ENCODE results near the gene TSHZ1.

DNA sequence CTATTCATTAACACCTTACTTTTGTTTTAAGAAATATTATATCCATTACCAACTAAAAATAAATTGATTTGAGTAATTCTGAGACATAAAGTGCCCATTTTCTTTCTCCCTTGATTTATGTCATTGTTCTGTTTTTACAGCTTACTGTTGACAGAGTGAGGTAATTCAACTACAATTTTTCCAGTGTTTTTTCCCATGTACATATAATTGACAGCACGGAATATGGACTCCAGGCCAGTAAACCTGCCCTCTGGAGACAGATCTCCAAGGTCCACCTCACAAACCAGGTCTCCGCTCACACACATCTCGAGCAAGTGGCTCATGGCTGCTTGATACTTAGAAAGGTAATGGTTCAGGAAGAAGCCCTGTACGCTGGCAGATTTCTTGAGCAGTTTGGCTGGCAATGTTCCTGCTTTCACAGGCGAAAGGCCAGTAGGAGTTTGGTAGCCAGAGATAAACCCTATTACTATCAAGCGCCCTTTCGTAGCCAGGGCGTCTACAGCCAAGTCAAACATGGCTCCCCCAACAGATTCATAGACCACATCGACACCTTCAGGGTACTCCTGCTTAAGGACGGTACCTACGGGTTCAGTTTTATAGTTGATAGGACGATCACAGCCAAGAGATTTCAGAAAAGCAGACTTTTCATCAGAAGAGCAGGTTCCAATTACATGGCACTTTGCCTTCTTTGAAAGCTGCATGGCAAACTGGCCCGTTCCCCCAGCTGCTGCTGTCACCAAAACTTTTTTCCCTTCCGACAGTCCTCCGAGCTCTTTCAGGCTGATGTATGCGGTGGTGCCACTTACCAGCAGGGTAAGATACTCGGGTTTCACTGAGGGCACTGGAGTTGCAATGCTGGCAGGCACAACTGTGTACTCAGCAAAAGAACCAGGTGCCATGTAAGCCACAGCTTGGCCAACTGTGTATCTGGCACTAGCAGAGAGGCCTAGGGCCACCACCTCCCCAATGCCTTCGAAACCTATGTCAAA is 9.0 kb upstream of the TSHZ1 start:
- TF ChIP-seq ZNF384 (IDR thresholded peaks at IDR 0.05) (no peak), SP1 (IDR thresholded peaks at IDR 0.05) (no peak), FOXA1 (IDR thresholded peaks at IDR 0.05) (no peak), ARNT (IDR thresholded peaks at IDR 0.05) (no peak), FOXM1 (IDR thresholded peaks at IDR 0.05; ENCODE audit: borderline replicate concordance) (no peak), LEF1 (IDR thresholded peaks at IDR 0.05; ENCODE audit: borderline replicate concordance) (no peak), L3MBTL2 (conservative IDR thresholded peaks at IDR 0.05) (no peak), SUZ12 (IDR thresholded peaks at IDR 0.05) (no peak), BHLHE40 (IDR thresholded peaks at IDR 0.05; ENCODE audit: borderline replicate concordance) (no peak), FOXK2 (IDR thresholded peaks at IDR 0.05) (no peak), TARDBP (IDR thresholded peaks at IDR 0.05) (no peak)

Measured in HEK293T (cell line).